K562 (cell line): ENCODE data around the gene RUNX1. TPM values are rescaled to one million over a fixed set of nuclear protein-coding genes. Genes with fewer than 3 reads are reported as not detected.

ENCODE experiments used
- BCLAF1 ChIP-seq, 2 experiments: fragments of 450-650 bp in 1 of 2; IDR thresholded peaks; 2 replicates each; pipeline ENCODE4 v1.6.1; 2011 to 2017; ENCODE audit warnings: low read depth in 2 of 2, antibody characterized with exemption in 1 of 2, borderline replicate concordance in 1 of 2, low read length in 1 of 2, mild to moderate bottlenecking in 1 of 2, mixed read lengths in 1 of 2; ENCODE audit not compliant: control insufficient read depth in 1 of 2
- ESRRB ChIP-seq: fragments of 250-450 bp; sonication (Bioruptor Pico); IDR thresholded peaks from 2 replicates; pipeline ENCODE4 v1.5.0; 2020; ENCODE audit warnings: mild to moderate bottlenecking, moderate library complexity, borderline replicate concordance
- FOSL1 ChIP-seq: fragments of 200-800 bp; sonication (Bioruptor generic); conservative IDR thresholded peaks from 2 replicates; pipeline ENCODE4 v1.6.1; 2016; ENCODE audit warnings: missing genetic modification characterization, missing compliant biosample characterization
- HNRNPUL1 ChIP-seq: fragments of 200-400 bp; formaldehyde crosslinking; IDR thresholded peaks from 2 replicates; pipeline ENCODE4 v1.6.1; 2017; ENCODE audit warnings: low read length
- ILK ChIP-seq: fragments of 450-650 bp; IDR thresholded peaks from 2 replicates; pipeline ENCODE4 v1.6.1; 2016; ENCODE audit warnings: missing genetic modification characterization, low read depth, mild to moderate bottlenecking, missing compliant biosample characterization, moderate library complexity, borderline replicate concordance
- MAX ChIP-seq: sonication (generic); formaldehyde crosslinking; IDR thresholded peaks from 2 replicates; pipeline ENCODE4 v1.9.0; 2022; ENCODE audit warnings: mild to moderate bottlenecking, missing genetic modification reagents
- SMARCA5 ChIP-seq: fragments of 450-650 bp; IDR thresholded peaks from 2 replicates; pipeline ENCODE4 v1.6.1; 2016
- SMC3 ChIP-seq: conservative IDR thresholded peaks from 2 replicates; pipeline ENCODE4 v1.6.1; 2011; ENCODE audit warnings: low read depth, low read length, improper control_type of control experiment; ENCODE audit not compliant: insufficient read depth
- SRSF7 ChIP-seq: fragments of 200-400 bp; formaldehyde crosslinking; optimal IDR thresholded peaks from 2 replicates; pipeline ENCODE3; 2017; ENCODE audit warnings: mild to moderate bottlenecking, low read depth, low read length
- YBX1 ChIP-seq: fragments of 450-650 bp; IDR thresholded peaks from 2 replicates; pipeline ENCODE4 v1.7.1; 2016; ENCODE audit warnings: mild to moderate bottlenecking
- ZNF197 ChIP-seq: fragments of 200-800 bp; sonication (Bioruptor generic); IDR thresholded peaks from 2 replicates; pipeline ENCODE4 v1.6.1; 2016; ENCODE audit warnings: low read depth, missing genetic modification characterization, missing compliant biosample characterization
- ZNF232 ChIP-seq: sonication (generic); formaldehyde crosslinking; IDR thresholded peaks from 2 replicates; pipeline ENCODE4 v1.8.0; 2022; ENCODE audit warnings: mild to moderate bottlenecking, missing genetic modification reagents
- polyA plus RNA-seq, 8 experiments: library from polyadenylated mRNA; depleted of rRNA in 4 of 8; stranded (reverse) in 5 of 8; unstranded in 3 of 8; fragments of >200 nt; fragmentation: Nextera tagmentation in 2 of 8; fragmentation: Illumina TruSeq in 1 of 8; extraction: Ambion mirVana in 2 of 8; extraction: Trizol in 1 of 8; gene quantifications; 2 replicates each; pipeline versions ENCODE4 v1.2.1 to v1.2.3, GENCODE V29; 2011 to 2014; ENCODE audit warnings: inconsistent platforms in 1 of 8, missing spikeins in 1 of 8
- total RNA-seq, 7 experiments: library from RNA; depleted of rRNA in 6 of 7; stranded (reverse); fragments of >200 nt in 6 of 7; fragmentation: Illumina TruSeq in 2 of 7; extraction: Trizol in 2 of 7; gene quantifications; 2 replicates each; pipeline versions ENCODE4 v1.2.1 to v1.2.3, GENCODE V29; 2011 to 2021; ENCODE audit warnings: low replicate concordance in 1 of 7
- TF ChIP-seq, protein P1 (sequence below): fragments of 200-600 bp; sonication (generic); IDR thresholded peaks from one replicate; pipeline ENCODE4 v1.6.1; 2012; ENCODE audit warnings: mild to moderate bottlenecking, low read depth, low read length, inconsistent platforms

RUNX1 gene
- total and polyA plus RNA-seq, 9 of the 15 experiments (the other 6 are each of a cell fraction or from before 2014, with no cell fraction given), result 2.2 to 68.6 (median 17.8) TPM

- TF ChIP-seq BCLAF1 (IDR thresholded peaks at IDR 0.05; ENCODE audit: borderline replicate concordance in 1 of 2, control insufficient read depth in 1 of 2, low read depth in 2 of 2, low read length in 1 of 2) (no peak), ZNF232 (CRISPR knock-in tag) (no peak), HNRNPUL1 (no peak), SRSF7 (no peak), FOSL1 (tag) (peak; percentile 77), MAX (CRISPR knock-in tag) (no peak), YBX1 (no peak), ILK (tag) (no peak), SMC3 (no peak), ZNF197 (CRISPR knock-in tag) (no peak), ESRRB (CRISPR knock-in tag) (no peak), SMARCA5 (no peak)
- TF ChIP-seq, protein P1, sequence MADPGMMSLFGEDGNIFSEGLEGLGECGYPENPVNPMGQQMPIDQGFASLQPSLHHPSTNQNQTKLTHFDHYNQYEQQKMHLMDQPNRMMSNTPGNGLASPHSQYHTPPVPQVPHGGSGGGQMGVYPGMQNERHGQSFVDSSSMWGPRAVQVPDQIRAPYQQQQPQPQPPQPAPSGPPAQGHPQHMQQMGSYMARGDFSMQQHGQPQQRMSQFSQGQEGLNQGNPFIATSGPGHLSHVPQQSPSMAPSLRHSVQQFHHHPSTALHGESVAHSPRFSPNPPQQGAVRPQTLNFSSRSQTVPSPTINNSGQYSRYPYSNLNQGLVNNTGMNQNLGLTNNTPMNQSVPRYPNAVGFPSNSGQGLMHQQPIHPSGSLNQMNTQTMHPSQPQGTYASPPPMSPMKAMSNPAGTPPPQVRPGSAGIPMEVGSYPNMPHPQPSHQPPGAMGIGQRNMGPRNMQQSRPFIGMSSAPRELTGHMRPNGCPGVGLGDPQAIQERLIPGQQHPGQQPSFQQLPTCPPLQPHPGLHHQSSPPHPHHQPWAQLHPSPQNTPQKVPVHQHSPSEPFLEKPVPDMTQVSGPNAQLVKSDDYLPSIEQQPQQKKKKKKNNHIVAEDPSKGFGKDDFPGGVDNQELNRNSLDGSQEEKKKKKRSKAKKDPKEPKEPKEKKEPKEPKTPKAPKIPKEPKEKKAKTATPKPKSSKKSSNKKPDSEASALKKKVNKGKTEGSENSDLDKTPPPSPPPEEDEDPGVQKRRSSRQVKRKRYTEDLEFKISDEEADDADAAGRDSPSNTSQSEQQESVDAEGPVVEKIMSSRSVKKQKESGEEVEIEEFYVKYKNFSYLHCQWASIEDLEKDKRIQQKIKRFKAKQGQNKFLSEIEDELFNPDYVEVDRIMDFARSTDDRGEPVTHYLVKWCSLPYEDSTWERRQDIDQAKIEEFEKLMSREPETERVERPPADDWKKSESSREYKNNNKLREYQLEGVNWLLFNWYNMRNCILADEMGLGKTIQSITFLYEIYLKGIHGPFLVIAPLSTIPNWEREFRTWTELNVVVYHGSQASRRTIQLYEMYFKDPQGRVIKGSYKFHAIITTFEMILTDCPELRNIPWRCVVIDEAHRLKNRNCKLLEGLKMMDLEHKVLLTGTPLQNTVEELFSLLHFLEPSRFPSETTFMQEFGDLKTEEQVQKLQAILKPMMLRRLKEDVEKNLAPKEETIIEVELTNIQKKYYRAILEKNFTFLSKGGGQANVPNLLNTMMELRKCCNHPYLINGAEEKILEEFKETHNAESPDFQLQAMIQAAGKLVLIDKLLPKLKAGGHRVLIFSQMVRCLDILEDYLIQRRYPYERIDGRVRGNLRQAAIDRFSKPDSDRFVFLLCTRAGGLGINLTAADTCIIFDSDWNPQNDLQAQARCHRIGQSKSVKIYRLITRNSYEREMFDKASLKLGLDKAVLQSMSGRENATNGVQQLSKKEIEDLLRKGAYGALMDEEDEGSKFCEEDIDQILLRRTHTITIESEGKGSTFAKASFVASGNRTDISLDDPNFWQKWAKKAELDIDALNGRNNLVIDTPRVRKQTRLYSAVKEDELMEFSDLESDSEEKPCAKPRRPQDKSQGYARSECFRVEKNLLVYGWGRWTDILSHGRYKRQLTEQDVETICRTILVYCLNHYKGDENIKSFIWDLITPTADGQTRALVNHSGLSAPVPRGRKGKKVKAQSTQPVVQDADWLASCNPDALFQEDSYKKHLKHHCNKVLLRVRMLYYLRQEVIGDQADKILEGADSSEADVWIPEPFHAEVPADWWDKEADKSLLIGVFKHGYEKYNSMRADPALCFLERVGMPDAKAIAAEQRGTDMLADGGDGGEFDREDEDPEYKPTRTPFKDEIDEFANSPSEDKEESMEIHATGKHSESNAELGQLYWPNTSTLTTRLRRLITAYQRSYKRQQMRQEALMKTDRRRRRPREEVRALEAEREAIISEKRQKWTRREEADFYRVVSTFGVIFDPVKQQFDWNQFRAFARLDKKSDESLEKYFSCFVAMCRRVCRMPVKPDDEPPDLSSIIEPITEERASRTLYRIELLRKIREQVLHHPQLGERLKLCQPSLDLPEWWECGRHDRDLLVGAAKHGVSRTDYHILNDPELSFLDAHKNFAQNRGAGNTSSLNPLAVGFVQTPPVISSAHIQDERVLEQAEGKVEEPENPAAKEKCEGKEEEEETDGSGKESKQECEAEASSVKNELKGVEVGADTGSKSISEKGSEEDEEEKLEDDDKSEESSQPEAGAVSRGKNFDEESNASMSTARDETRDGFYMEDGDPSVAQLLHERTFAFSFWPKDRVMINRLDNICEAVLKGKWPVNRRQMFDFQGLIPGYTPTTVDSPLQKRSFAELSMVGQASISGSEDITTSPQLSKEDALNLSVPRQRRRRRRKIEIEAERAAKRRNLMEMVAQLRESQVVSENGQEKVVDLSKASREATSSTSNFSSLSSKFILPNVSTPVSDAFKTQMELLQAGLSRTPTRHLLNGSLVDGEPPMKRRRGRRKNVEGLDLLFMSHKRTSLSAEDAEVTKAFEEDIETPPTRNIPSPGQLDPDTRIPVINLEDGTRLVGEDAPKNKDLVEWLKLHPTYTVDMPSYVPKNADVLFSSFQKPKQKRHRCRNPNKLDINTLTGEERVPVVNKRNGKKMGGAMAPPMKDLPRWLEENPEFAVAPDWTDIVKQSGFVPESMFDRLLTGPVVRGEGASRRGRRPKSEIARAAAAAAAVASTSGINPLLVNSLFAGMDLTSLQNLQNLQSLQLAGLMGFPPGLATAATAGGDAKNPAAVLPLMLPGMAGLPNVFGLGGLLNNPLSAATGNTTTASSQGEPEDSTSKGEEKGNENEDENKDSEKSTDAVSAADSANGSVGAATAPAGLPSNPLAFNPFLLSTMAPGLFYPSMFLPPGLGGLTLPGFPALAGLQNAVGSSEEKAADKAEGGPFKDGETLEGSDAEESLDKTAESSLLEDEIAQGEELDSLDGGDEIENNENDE, result no peak
Observed at GRCh38 chr21:35011681-35012080, 37.4 kb downstream of the RUNX1 start (continued).
